Measurements from ENCODE around the gene C1orf159.

C1orf159 gene

DNA sequence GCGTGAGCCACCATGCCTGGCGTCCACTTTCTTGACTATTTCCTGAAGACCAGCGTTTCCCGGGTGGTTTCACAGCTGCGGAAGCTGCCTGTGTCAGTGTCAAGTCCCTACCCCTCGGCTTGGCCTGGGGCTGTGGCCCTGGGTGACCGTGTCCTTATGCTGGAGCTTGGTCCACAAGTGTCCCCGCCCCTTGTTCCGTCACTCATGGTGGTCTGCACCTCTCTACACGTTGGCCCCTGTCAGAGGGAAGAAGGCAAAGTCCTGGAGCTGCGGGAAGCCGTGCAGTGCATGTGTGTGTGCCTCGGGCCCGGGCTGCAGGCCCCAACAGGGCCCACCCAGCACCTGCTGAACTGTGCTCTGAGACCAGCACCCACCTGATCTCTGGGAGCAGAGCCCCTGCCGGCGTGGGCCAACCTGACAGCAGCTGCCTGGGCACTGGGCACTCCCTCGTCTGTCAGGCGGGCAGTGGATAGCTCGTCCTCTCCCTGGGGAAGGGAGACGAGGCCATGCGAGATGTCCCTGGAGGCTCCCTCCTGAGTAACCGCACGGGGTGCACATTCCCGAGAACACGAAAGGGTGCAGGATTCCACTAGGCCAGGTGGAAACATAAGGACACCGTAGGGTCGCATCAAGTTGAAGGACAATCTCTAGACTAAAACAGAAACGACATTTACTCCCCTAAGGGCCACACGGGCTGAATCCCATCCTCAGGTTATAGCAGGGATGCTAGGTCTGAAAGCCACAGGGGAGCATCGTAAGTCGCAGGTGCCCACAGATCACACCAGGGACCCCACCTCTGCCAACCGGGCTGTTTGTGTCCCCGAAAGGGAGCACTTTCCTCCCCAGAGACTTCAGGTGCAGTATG is 2.4 kb upstream of the C1orf159 start:
- no peaks in the 10 kb centered on the region for H4K20me1 ChIP-seq (ENCODE audit: insufficient read depth, low read length)
- no peak overlapping the region for H3K27ac ChIP-seq (ENCODE audit: low read length)
- H3K9me3 ChIP-seq (replicated peaks; ENCODE audit: insufficient read depth, low read length) = no peaks in the 10 kb centered on the region
- peaks cover 52% of the 10 kb centered on the region for H3K27me3 ChIP-seq (replicated peaks; ENCODE audit: insufficient read depth, low read length)
- H3K79me2 ChIP-seq (ENCODE audit: low read length) = peaks cover 9% of the 10 kb centered on the region; the same call in 1 of the 2 replicates
- H3K36me3 ChIP-seq (replicated peaks; ENCODE audit: insufficient read depth, low read length) = 0 out of 2 replicates have a peak, but pooled peaks cover under 1% of the 10 kb centered on the region
- no peaks in the 10 kb centered on the region for H3K9me2 ChIP-seq (replicated peaks; ENCODE audit: insufficient read depth, low read length)
- DNase-seq = no peak
- TF ChIP-seq EZH2phosphoT487 (IDR thresholded peaks at IDR 0.05; ENCODE audit: low read length) = no peak
- no peak for TF ChIP-seq EZH2 (optimal IDR thresholded peaks at IDR 0.05; ENCODE audit: low read depth, low read length)
- TF ChIP-seq, protein P1, sequence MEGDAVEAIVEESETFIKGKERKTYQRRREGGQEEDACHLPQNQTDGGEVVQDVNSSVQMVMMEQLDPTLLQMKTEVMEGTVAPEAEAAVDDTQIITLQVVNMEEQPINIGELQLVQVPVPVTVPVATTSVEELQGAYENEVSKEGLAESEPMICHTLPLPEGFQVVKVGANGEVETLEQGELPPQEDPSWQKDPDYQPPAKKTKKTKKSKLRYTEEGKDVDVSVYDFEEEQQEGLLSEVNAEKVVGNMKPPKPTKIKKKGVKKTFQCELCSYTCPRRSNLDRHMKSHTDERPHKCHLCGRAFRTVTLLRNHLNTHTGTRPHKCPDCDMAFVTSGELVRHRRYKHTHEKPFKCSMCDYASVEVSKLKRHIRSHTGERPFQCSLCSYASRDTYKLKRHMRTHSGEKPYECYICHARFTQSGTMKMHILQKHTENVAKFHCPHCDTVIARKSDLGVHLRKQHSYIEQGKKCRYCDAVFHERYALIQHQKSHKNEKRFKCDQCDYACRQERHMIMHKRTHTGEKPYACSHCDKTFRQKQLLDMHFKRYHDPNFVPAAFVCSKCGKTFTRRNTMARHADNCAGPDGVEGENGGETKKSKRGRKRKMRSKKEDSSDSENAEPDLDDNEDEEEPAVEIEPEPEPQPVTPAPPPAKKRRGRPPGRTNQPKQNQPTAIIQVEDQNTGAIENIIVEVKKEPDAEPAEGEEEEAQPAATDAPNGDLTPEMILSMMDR (IDR thresholded peaks at IDR 0.05; ENCODE audit: low read length) = no peak
- no peaks in the 10 kb centered on the region for H3F3A ChIP-seq (ENCODE audit: insufficient read depth, low read length)
- H2AFZ ChIP-seq (ENCODE audit: low read length) = no peak overlapping the region
- H3K9ac ChIP-seq (ENCODE audit: low read length) = no peak overlapping the region
- H3K4me2 ChIP-seq (ENCODE audit: low read depth, low read length) = no peak overlapping the region
- H3K4me1 ChIP-seq (ENCODE audit: low read length) = no peaks in the 10 kb centered on the region
- no peak overlapping the region for H3K4me3 ChIP-seq (ENCODE audit: low read length)

GRCh38 chr1:1117469-1117831 is 1.6 kb upstream of the C1orf159 start:
- DNase-seq = no peak
- no peak overlapping the region for H2AFZ ChIP-seq (ENCODE audit: low read length)
- H3K36me3 ChIP-seq (replicated peaks; ENCODE audit: insufficient read depth, low read length) = 0 out of 2 replicates have a peak, but pooled peaks cover 3% of the 10 kb centered on the region
- peaks cover 9% of the 10 kb centered on the region; the same call in 1 of the 2 replicates for H3K79me2 ChIP-seq (ENCODE audit: low read length)
- TF ChIP-seq, protein P1 (IDR thresholded peaks at IDR 0.05; ENCODE audit: low read length) = no peak
- H3K9me2 ChIP-seq (replicated peaks; ENCODE audit: insufficient read depth, low read length) = no peaks in the 10 kb centered on the region
- no peaks in the 10 kb centered on the region for H4K20me1 ChIP-seq (ENCODE audit: insufficient read depth, low read length)
- H3K27me3 ChIP-seq (replicated peaks; ENCODE audit: insufficient read depth, low read length) = peaks cover 45% of the 10 kb centered on the region
- no peak overlapping the region for H3K27ac ChIP-seq (ENCODE audit: low read length)
- no peaks in the 10 kb centered on the region for H3F3A ChIP-seq (ENCODE audit: insufficient read depth, low read length)
- no peak overlapping the region for H3K4me3 ChIP-seq (ENCODE audit: low read length)
- no peak overlapping the region for H3K9ac ChIP-seq (ENCODE audit: low read length)
- no peaks in the 10 kb centered on the region for H3K9me3 ChIP-seq (replicated peaks; ENCODE audit: insufficient read depth, low read length)
- no peaks in the 10 kb centered on the region for H3K4me1 ChIP-seq (ENCODE audit: low read length)
- no peak overlapping the region for H3K4me2 ChIP-seq (ENCODE audit: low read depth, low read length)

- DNase-seq = no peak
- Histone ChIP-seq H3F3A (ENCODE audit: insufficient read depth, low read length) (no peaks in the 10 kb centered on the region), H3K9me3 (replicated peaks; ENCODE audit: insufficient read depth, low read length) (no peaks in the 10 kb centered on the region), H3K79me2 (ENCODE audit: low read length) (peaks cover 9% of the 10 kb centered on the region; the same call in 1 of the 2 replicates), H3K27me3 (replicated peaks; ENCODE audit: insufficient read depth, low read length) (peaks cover 43% of the 10 kb centered on the region), H3K9me2 (replicated peaks; ENCODE audit: insufficient read depth, low read length) (no peaks in the 10 kb centered on the region), H3K4me2 (ENCODE audit: low read depth, low read length) (peak overlapping the region; percentile 90), H3K4me3 (ENCODE audit: low read length) (peak overlapping the region; percentile 60), H3K4me1 (ENCODE audit: low read length) (no peaks in the 10 kb centered on the region), H3K36me3 (replicated peaks; ENCODE audit: insufficient read depth, low read length) (0 out of 2 replicates have a peak, but pooled peaks cover 3% of the 10 kb centered on the region), H2AFZ (ENCODE audit: low read length) (peak overlapping the region; percentile 45; the same call in 1 of the 2 replicates), H3K27ac (ENCODE audit: low read length) (no peak overlapping the region), H4K20me1 (ENCODE audit: insufficient read depth, low read length) (no peaks in the 10 kb centered on the region), H3K9ac (ENCODE audit: low read length) (no peak overlapping the region)
- TF ChIP-seq, protein P1 (IDR thresholded peaks at IDR 0.05; ENCODE audit: low read length) = no peak
- no peak for TF ChIP-seq EZH2phosphoT487 (IDR thresholded peaks at IDR 0.05; ENCODE audit: low read length)
- TF ChIP-seq EZH2 (optimal IDR thresholded peaks at IDR 0.05; ENCODE audit: low read depth, low read length) = no peak
Observed at GRCh38 chr1:1116701-1117468, 996 bp upstream of the C1orf159 start.
